NCI-H2196 treated with DMSO at 0.1 percent for 48 hours (cell line): ENCODE measurements around the gene PRKD1.

Experiments used
- DNase-seq: peaks from one replicate; lab custom pipeline; 2025; ENCODE audit not compliant: unreplicated experiment; lab: John Stamatoyannopoulos, UW

PRKD1 gene

GRCh38 chr14:29927376-29928116 is at the start of gene PRKD1:
TSS of gene PRKD1 (minus strand) at chr14:29927847.
- peak; percentile 52 for DNase-seq

- no peak for DNase-seq
Observed at GRCh38 chr14:29971101-29971500, 43.5 kb upstream of the PRKD1 start.

GRCh38 chr14:29955087-29955486 is 27.4 kb upstream of the PRKD1 start:
- no peak for DNase-seq

GRCh38 chr14:29953501-29953900 is 25.9 kb upstream of the PRKD1 start:
- no peak for DNase-seq

GRCh38 chr14:29944091-29944490 is 16.4 kb upstream of the PRKD1 start:
- no peak for DNase-seq

- no peak for DNase-seq
Observed at GRCh38 chr14:29941401-29941800, 13.8 kb upstream of the PRKD1 start.

GRCh38 chr14:29940482-29940881 is 12.8 kb upstream of the PRKD1 start:
- DNase-seq: no peak

- no peak for DNase-seq
Observed at GRCh38 chr14:29937116-29937515, 9.5 kb upstream of the PRKD1 start.

- no peak for DNase-seq
Observed at GRCh38 chr14:29930283-29930682, 2.6 kb upstream of the PRKD1 start.

- no peak for DNase-seq
Observed at GRCh38 chr14:29928117-29928640, 532 bp upstream of the PRKD1 start.

GRCh38 chr14:29926701-29927375 is 809 bp downstream of the PRKD1 start:
- no peak for DNase-seq

- no peak for DNase-seq
Observed at GRCh38 chr14:29926228-29926627, 1.4 kb downstream of the PRKD1 start.

GRCh38 chr14:29925736-29926135 is 1.9 kb downstream of the PRKD1 start:
- no peak for DNase-seq

GRCh38 chr14:29925101-29925722 is 2.4 kb downstream of the PRKD1 start:
- DNase-seq: no peak

- DNase-seq: no peak
Observed at GRCh38 chr14:29919845-29920244, 7.8 kb downstream of the PRKD1 start.

GRCh38 chr14:29918981-29919380 is 8.7 kb downstream of the PRKD1 start:
- no peak for DNase-seq

GRCh38 chr14:29913566-29913965 is 14.1 kb downstream of the PRKD1 start:
- DNase-seq: no peak

GRCh38 chr14:29911810-29912209 is 15.8 kb downstream of the PRKD1 start:
- no peak for DNase-seq

- no peak for DNase-seq
Observed at GRCh38 chr14:29908652-29909577, 18.7 kb downstream of the PRKD1 start.

GRCh38 chr14:29906256-29906870 is 21.3 kb downstream of the PRKD1 start:
- peak; percentile 40 for DNase-seq
